Right forelimb (tissue), 1 donor: ENCODE results near the gene MGAT4A.
"Not testable (repeated sequence)": the region's sequence is repeated elsewhere in the genome, so short reads cannot be mapped to it uniquely, and the experiment has no call there.

Experiments
- DNase-seq: peaks from one replicate; pipeline ENCODE4 v3.0.0-alpha.2; 2018

Gene MGAT4A

DNA sequence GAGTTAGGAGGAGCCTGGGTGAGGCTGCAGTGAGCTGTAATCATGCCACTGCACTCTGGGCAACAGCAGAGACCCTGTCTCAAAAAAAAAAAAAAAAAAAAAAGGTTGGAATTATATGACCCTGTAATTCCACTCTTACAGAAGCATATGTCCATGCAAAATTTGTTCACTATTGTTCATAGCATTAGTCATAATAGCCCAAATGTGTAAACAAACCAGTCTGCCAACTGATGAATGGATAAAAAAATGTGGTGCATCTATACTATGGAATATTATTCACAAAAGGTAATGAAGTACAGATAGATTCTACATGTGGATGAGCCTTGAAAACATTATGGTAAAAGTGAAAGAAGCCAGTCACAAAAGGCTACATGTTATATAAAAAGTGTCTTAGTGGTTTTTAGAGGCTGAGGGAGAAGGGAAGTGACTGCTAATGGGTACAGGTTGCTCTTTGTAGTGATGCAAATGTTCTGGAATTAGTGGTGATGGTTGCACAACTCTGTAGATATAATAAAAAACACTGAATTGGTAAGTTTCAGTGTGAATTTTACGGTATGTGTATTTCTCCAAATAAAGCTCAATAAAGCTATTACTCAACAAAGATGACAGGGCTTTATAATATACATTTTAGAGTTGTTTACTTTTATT lies 132.0 kb downstream of the MGAT4A start:
- DNase-seq = no peak

DNA sequence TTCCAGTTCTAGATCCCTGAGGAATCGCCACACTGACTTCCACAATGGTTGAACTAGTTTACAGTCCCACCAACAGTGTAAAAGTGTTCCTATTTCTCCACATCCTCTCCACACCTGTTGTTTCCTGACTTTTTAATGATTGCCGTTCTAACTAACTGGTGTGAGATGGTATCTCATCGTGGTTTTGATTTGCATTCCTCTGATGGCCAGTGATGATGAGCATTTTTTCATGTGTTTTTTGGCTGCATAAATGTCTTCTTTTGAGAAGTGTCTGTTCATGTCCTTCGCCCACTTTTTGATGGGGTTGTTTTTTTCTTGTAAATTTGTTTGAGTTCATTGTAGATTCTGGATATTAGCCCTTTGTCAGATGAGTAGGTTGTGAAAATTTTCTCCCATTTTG lies 136.3 kb downstream of the MGAT4A start:
- not testable (repeated sequence) for DNase-seq

DNA sequence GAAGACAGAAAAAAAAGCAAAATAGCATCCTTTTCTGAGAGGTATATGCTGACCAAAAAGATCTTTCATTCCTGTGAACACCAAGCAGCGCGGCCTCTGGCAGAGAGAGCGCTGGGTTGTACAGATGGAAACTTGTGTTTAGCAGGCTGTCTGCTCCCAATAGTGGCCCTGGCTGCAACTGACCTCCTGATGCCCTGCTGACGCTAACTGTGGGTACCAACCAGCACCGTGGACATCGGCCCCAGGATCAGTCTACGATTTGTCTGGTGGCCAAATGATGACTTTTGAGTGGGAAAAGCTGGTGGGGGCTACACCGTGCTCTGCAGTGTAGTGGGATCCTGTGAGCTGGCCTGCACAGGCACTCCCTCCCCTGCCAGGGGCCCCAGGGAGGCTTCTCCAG lies 138.4 kb downstream of the MGAT4A start:
- no peak for DNase-seq

DNA sequence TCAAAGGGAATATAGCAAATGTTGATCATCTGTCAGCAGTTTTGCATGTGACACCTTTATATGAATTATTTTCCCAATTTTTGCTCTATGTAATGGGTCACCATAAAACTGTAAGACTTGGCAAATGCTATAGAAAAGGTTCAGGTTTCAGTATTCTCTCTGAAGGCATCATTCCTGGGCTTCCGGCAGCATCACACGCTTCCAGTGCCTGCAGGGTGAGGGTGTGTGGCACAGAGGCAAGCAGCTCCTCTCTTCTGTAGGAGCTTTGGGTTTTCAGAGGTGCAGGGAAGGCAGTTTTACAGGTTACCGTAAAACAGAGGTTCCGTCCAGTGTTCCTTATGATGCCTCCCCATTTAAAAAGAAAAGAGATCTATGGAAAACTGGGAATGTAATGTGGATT lies 141.4 kb downstream of the MGAT4A start:
- DNase-seq = no peak

DNA sequence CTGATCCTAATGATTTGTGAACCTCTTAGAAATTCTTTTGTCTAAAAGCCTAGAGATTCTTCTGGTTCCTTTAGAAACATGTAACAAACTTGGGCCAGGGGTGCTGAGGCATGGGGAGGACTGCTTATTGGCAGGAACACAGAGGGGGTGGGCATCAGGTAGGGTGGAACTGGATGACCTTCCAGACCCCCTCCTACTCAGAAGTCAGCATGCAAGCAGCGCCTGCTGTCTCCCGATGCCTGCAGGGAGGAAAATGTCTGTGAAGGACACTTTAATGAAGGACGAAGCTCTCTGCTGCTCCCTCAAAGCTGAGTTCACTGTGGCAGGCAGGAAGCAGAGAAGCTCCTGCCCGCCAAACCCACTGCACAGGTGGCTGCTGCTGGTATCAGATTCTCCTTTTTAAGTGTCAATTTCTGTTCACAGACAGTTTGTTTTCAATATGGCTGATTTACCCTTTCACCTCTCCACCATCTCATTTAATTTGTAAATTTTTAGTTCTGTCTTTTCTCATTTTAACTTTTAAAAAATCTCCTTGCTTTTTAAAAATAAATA lies 142.0 kb downstream of the MGAT4A start:
- DNase-seq = no peak

DNA sequence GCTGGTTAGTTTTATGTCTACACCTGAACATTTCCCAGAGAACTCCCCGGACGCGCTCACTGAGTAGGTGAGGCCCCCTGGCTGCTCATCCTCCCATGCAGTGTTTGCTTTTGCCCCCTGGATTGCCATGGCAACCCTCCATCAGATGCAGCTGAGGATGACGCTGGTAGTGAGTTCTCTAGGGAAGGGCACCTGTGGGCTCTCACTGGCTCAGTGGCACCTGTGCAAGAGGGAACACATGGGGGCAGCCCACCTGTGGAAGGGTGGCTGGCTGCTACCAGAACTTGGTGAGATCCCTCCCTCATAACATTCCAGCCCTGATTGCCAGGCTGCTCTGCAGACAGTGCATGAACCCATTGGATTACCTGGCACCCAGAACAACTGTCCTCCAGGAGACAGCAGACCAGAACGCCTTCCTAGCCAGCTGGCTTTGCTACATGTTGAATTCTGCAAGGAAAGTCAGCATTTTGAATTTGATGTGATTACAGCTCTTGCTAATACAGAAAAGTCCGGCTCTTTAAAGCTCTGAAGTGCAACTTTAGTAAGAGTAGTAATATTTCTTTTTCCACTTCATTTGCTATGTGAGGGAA lies 144.3 kb downstream of the MGAT4A start:
- DNase-seq = no peak

DNA sequence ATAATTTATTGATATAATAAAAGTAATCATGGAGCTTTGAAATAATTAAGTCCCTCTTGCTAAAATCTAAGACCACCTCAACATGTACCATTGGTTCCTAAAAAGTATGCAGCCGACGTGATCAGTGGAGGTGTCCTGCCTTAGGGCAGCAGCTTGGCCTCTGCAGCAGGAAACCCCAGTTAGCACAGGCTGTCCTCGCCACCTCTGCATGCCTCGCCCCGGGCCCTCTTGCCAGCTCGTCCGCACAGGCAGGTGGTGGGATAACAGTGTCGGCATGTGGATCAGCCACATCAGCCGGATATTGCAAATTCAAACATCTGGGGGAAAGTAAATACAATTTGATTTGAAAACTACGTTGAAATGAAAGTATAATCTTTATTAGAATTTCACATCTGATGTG lies 145.5 kb downstream of the MGAT4A start:
- no peak for DNase-seq

DNA sequence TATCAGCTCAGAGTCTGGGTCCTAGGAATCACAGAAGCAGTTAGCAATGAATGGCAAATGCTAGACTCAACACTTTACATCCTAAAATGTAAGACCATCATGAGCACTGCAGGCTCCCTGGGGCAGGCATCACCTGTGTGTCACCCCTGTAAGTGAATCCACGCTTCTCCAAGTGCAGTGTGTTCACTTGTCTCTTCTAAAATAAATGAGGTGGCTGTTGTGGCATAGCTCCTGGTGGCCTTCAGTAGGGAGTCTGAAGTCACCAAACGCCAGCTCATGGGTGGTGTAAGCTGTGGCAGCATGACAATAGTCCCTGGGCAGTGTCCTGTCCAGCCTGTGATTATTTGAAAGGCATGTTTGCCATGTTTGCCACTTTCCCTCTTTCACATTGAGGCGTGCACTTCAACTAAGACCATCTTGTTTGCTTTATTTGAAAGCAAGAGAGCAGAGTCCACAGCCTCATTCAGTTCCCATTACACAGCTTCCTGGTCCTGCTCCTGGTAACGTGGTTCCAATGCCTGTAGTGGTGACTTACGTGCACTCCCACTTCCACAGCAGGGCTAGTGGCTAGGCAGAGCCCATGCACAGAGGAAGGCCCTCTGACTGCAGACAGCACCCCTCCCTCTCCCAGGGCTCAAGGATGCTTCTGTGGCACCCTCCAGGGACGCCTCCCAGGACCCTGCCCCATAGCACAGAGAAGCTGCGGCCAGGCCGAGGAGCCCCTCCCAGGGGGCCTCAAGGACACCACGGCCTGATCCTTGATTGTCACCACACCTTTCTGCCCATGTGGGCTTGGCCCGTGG lies 146.9 kb downstream of the MGAT4A start:
- DNase-seq = no peak

DNA sequence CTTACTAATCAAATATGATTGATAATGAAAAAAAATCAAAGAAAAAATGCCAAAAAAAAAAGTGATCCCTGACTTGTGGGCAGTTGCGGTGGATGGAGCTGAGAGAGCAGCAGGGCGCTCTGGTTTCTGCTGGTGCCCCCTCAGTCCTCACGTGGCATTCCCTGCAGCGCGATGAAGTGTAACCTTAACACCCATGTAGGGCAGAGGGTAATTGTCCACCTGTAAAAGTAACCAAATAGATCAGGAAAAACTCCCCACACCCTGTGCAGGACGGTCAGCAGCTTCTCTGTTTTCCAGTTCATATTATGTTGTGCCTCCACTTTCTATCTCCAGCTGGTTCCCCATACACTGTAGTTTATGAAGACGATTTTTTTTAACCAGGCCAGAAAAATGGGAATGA lies 147.7 kb downstream of the MGAT4A start:
- DNase-seq = no peak

DNA sequence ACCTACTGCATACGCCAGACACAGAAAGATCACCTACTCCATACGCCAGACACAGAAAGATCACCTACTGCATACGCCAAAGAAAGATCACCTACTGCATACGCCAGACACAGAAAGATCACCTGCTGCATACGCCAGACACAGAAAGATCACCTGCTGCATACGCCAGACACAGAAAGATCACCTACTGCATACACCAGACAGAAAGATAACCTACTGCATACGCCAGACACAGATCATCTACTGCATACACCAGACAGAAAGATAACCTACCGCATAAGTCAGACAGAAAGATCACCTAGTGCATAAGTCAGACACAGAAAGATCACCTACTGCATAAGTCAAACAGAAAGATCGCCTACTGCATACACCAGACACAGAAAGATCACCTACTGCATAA lies 148.4 kb downstream of the MGAT4A start:
- DNase-seq = no peak

DNA sequence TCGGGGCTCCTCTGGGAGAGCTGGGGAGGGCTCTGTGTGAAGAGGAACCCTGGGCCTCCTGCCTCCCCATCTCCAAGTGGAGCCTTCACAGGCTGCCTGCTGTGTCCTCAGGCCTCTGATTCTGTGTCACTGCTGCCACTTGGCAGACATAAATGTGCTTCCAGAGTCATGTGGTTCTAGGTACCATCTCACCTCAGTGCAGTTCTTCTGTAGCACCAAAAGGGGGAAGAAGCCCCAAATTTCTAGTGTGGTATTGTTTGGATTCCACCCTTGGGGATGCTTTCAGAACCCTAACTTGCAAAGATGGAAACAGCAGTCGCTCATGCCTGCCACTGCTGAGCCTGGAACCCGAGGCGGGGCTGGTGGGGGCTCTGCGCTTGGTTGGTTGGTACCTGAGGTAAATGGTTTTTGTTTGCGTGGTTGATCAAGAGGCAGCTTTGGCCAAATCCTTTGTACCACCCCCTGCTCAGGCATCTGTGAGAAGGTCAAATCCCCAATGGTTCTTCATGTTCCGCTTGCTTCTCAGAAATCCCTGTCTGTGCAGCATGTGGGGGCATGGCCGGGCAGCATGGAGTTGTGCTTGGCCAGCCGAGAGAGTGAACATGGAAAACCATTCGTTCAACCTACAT lies 150.2 kb downstream of the MGAT4A start:
- no peak for DNase-seq

DNA sequence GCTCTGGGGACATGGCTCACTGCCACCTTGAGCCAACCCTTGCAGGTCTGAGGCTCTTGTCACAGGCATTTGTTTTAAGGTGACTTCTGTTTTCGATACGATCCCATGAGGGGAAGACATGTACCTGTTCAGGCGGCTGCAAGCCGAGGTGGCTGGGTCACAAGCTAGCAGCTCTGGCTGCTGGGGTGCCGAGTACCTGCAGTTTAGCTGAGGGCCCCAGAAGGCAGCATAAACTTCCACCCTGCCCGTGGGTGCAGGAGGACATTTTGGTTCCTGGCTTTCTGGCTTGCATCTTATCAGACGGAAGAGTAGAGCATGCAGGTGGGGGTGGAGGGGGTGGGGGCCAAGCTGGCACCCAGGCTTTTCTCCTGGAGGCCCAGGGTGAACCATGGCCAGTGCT lies 151.0 kb downstream of the MGAT4A start:
- no peak for DNase-seq

DNA sequence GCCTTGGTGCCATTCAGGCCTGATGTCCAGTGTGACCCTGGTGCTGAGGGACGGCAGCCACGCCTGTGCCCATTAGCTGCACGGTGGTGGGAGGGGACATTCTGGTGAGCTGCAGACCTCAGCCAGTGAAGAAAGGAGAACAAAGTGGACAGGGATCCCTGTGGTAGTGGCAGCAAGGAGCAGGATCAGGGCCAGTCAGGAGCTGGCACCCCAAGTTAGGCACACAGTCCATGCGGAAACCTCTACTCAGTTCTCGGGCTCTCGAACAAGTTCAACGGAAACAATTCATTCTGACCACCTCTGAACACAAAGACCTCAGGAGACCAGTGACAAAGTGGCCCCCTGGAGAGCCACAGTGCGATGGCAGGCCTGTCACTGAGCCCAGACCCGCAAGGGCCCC lies 152.7 kb downstream of the MGAT4A start:
- no peak for DNase-seq

DNA sequence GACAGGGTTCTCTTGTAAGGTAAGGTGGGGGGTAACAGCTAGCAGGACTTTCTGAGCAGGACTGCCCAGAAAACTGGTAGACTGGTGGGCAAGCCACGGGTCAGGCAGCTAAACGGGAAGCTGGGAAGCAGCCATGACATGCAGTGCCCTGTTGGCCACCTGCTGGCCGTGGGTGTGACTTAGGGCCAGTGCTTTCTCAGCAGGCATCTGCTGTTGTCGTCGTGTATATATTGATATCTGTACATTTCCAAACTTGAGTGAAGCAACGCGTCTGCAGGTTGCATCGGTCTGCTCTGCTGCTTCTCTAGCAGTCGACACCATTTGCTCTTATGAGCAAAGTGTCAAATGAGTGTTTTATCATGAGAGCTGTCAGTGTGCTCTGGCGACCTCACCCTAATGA lies 153.6 kb downstream of the MGAT4A start:
- DNase-seq = no peak

DNA sequence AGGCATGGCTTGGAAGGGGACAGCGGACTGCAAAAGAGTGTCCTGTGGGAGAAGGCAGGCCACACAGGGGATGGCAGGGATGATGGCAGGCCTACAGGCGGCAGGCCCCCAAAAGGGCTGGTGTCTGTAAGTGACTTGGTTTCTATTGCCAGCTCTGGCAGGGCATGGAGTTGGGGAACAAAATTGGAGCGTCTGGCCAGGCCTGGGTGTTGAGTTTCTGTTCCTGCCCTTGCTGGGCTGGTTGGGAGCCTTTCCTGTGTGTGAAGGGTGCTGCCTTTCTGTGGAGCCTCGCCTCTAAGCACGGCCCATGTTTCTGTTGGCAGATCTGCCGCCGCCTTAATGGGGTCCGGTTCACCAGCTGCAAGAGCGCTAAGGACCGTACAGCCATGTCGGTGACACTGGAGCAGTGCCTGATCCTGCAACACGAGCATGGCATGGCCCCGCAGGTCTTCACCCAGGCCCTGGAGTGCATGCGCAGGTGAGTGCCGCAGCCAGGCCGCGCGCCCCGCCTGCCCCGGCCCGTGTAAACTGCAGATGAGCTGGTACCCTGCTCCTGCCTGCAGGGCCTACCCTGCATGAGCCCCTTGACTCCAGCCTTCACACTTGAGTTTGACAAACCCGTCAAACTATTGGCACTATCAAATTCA lies 154.1 kb downstream of the MGAT4A start:
- no peak for DNase-seq

DNA sequence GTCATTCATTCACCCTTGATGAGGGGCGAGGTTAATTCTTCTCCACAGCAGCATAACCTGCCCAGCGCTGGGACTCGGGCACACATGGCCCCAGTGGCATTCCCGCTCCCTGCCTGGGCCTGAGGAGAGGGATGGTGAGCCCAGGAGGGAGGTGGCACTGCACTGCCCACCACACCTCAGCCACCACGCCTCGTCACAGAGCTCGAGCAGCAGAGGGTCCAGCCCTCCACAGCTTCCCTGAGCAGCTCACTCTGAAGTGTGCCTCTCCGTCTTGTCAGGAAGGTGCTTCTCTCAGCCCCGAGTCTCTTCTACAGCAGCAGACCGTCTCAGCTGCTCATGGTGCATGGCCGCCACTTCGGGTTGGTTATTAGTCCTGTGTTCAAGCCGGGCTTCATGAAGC lies 157.5 kb downstream of the MGAT4A start:
- DNase-seq = no peak

DNA sequence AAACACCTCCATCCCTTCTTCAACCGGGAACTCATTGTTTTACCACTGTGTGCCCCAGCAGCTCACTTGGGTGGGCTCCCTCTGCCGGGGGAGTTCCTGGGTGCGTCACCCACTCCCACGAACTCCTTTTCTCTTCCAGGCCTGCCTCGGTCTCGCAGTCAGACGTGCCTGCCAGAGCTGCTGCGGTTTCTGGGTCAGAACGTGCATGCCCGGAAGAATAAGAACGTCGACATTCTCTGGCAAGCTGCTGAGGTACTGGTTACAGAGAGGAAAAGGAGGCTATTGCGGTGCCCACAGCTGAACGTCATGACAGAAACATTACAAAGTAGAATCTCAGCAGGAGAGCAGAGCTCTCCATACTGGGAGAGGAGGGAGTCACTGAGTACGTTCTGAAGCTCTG lies 158.3 kb downstream of the MGAT4A start:
- no peak for DNase-seq

DNA sequence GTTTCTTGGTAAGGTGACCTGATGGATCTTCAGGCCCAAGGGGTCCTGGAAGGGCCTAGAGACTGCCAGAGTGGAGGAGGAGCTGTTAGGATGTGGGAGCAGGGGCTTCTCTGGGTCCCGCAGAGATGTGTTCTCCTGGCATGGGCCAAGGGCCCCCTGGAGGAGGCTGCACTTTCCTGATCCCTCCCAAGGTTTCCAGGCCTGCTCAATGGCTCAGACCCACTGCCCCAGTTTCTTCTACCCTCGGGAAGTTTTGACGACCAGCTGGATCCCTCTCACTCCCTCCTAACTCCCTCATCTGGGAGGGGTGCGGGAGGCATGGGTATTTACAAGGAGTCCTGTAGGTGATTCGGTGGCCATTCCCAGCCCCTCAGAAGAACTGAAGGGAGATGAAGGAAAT lies 158.7 kb downstream of the MGAT4A start:
- no peak for DNase-seq

DNA sequence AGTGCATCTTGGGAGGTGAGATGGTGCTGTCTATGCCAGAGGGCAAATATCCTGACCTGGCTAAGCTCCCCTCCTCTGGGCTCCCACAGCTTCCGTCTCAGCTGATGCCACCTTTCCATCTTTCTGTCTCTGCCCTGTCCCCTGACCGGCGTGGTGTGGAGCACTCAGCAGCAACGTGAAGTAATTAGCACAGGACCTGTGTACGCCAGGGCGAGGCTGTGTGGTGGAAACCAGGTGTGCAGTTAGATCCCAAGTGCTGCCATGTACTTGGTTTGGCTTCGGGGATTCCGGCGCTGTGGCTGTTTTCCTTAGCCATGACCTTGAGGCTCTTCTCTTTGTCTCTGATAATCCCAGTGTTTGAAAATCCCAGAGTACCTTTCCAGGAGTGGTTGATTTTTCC lies 159.1 kb downstream of the MGAT4A start:
- DNase-seq = no peak

DNA sequence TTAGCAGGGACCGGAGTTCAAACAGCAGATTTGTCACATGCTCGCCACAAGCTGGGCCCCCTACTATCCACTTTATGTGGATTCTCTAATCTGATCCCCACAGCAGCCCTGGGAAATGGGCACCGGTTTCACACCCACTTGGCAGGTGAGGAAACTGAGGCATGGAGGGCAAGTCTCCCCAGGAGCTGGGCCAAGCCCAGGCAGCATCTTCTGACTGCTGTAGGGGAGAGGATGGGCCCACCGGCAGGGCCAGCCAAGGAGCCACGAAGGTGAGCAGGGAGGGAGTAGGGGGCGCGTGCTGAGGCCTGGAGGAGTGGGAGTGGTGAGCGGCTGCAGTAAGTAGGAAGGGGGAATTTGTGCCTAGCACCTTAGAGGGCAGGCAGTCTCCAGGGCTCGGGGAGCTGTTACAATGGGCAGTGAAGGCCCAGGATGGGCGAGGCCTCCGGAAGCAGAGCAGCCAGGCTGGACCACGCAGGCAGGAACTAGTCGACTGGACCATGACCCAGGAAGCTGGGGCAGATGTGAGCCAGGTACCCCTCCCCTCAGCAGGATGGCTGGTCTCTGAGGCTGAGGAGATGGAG lies 159.7 kb downstream of the MGAT4A start:
- DNase-seq = no peak

DNA sequence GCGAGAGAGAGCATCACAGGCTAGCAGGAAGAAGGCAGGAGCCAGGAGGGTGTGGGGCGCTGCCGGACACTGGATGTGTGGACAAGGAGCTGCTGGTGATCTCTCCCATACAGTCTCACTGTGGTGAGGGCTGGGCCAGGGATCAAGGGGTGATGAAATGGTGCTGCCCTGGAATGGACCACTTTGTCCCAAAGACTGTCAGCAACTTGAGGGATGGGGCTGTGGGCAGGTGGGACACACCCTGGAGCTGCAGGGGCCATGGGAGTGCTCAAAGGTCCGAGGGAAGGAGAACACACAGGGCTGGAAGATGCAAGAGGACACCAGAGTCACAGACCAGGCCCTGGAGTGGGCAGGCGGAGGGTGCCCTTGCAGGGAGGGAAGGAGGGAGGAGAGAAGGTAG lies 160.6 kb downstream of the MGAT4A start:
- no peak for DNase-seq

DNA sequence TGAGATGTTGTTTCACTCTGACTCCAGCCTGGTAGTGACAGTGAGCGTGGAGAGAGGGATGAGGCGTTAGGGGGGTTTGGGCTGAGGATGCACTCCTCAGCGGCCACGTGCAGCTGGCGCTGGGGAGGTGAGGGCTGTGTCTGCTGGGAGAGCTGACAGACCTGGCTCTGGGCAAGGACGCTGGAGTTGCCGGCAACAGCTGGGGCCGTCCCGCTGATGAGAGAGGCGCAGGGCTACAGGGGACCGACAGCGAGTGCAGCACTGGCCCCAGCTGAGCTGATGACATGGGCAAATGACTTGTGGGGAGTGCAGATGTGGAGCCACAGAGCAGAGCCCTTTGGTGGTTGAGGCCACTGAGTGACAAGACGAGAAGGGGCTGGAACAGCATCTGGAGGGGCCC lies 161.0 kb downstream of the MGAT4A start:
- no peak for DNase-seq
